Mesendoderm (in vitro differentiated cells): ENCODE results near the gene UBE2R2.

ENCODE experiments used
- DNase-seq: peaks from one replicate; pipeline ENCODE4 v3.0.0; 2013
- H2AK5ac ChIP-seq: 2 replicates; pipeline ENCODE4 v1.6.1; 2013; ENCODE audit warnings: low read length, inconsistent platforms
- H2BK120ac ChIP-seq: 2 replicates; pipeline ENCODE4 v1.6.1; 2013; ENCODE audit warnings: low read depth, mild to moderate bottlenecking, low read length, moderate library complexity, mixed read lengths
- H2BK15ac ChIP-seq: replicated peaks from 2 replicates; pipeline ENCODE4 v1.6.1; 2013; ENCODE audit warnings: low read depth, mild to moderate bottlenecking, moderate library complexity
- H2BK5ac ChIP-seq: 2 replicates; pipeline ENCODE4 v1.6.1; 2013; ENCODE audit warnings: low read length, inconsistent platforms
- H3K18ac ChIP-seq: 2 replicates; pipeline ENCODE4 v1.6.1; 2013; ENCODE audit warnings: mild to moderate bottlenecking, low read length, mixed read lengths
- H3K23ac ChIP-seq: one replicate; pipeline ENCODE4 v1.6.1; 2013; ENCODE audit warnings: low read length
- H3K27ac ChIP-seq: 2 replicates; pipeline ENCODE4 v1.5.1; 2013; ENCODE audit warnings: low read depth, mild to moderate bottlenecking, inconsistent platforms, low read length, moderate library complexity
- H3K27me3 ChIP-seq: 2 replicates; pipeline ENCODE4 v1.6.1; 2013; ENCODE audit warnings: low read length, control low read depth, mild to moderate bottlenecking, inconsistent platforms; ENCODE audit not compliant: insufficient read depth, poor library complexity
- H3K36me3 ChIP-seq: 2 replicates; pipeline ENCODE4 v1.6.1; 2013; ENCODE audit warnings: low read length, inconsistent platforms; ENCODE audit not compliant: control insufficient read depth, insufficient read depth
- H3K4ac ChIP-seq: one replicate; pipeline ENCODE4 v1.6.1; 2013; ENCODE audit warnings: low read depth, mild to moderate bottlenecking, low read length, moderate library complexity
- H3K4me1 ChIP-seq: 2 replicates; pipeline ENCODE4 v1.6.1; 2013; ENCODE audit warnings: low read depth, low read length, inconsistent platforms; ENCODE audit not compliant: control insufficient read depth
- H3K4me2 ChIP-seq: 2 replicates; pipeline ENCODE4 v1.6.1; 2013; ENCODE audit warnings: low read length
- H3K4me3 ChIP-seq: 2 replicates; pipeline ENCODE4 v1.5.1; 2013; ENCODE audit warnings: mild to moderate bottlenecking, low read length
- H3K56ac ChIP-seq: one replicate; pipeline ENCODE4 v1.6.1; 2013; ENCODE audit warnings: low read length
- H3K79me1 ChIP-seq: 2 replicates; pipeline ENCODE4 v1.6.1; 2013; ENCODE audit warnings: low read length, inconsistent platforms
- H3K79me2 ChIP-seq: 2 replicates; pipeline ENCODE4 v1.6.1; 2013; ENCODE audit warnings: mild to moderate bottlenecking, low read length; ENCODE audit not compliant: control insufficient read depth, insufficient read depth
- H3K9ac ChIP-seq: 2 replicates; pipeline ENCODE4 v1.6.1; 2013; ENCODE audit warnings: low read length, inconsistent platforms
- H4K5ac ChIP-seq: one replicate; pipeline ENCODE4 v1.6.1; 2013; ENCODE audit warnings: low read length
- H4K8ac ChIP-seq: one replicate; pipeline ENCODE4 v1.6.1; 2013; ENCODE audit warnings: low read depth, mild to moderate bottlenecking, control low read depth, low read length, moderate library complexity
- WGBS: extraction: QIAGEN DNeasy Blood & Tissue Kit; methylation state at CpG from one replicate; pipeline ENCODE4 v1.1.7; 2013; ENCODE audit warnings: low lambda C conversion rate, missing lambda C conversion rate; ENCODE audit not compliant: insufficient coverage; ENCODE audit errors: extremely low coverage; 5-methylcytosine and 5-hydroxymethylcytosine counted together

UBE2R2 gene

GRCh38 chr9:33917036-33917435, 100.1 kb downstream of the UBE2R2 start:
- no peak overlapping the region for H3K56ac ChIP-seq
- H3K23ac ChIP-seq: no peak overlapping the region
- H3K27me3 ChIP-seq: no peaks in the 10 kb centered on the region
- no peak overlapping the region for H2AK5ac ChIP-seq
- no CpG with 5 or more reads among the region's 9 CpGs for WGBS
- H3K79me1 ChIP-seq: peaks cover 2% of the 10 kb centered on the region
- H3K18ac ChIP-seq: no peak overlapping the region
- no peak overlapping the region for H3K9ac ChIP-seq
- no peak overlapping the region for H2BK5ac ChIP-seq
- no peaks in the 10 kb centered on the region for H3K4me1 ChIP-seq
- H3K4me2 ChIP-seq: no peak overlapping the region
- H4K8ac ChIP-seq: no peak overlapping the region
- no peak for DNase-seq
- no peaks in the 10 kb centered on the region for H3K79me2 ChIP-seq
- no peak overlapping the region for H3K4me3 ChIP-seq
- H3K4ac ChIP-seq: no peak overlapping the region
- H3K27ac ChIP-seq: no peak overlapping the region
- H3K36me3 ChIP-seq: peaks cover 18% of the 10 kb centered on the region
- H2BK15ac ChIP-seq: no peak overlapping the region
- H4K5ac ChIP-seq: no peak overlapping the region
- H2BK120ac ChIP-seq: no peak overlapping the region

- Histone ChIP-seq H2AK5ac (no peak overlapping the region), H3K4me1 (no peaks in the 10 kb centered on the region), H3K4ac (no peak overlapping the region), H2BK120ac (no peak overlapping the region), H3K56ac (no peak overlapping the region), H3K36me3 (peaks cover 33% of the 10 kb centered on the region), H3K18ac (no peak overlapping the region), H3K27me3 (no peaks in the 10 kb centered on the region), H3K79me1 (peaks cover 2% of the 10 kb centered on the region), H2BK15ac (no peak overlapping the region), H3K27ac (no peak overlapping the region), H3K23ac (no peak overlapping the region), H3K4me2 (no peak overlapping the region), H2BK5ac (no peak overlapping the region), H3K79me2 (no peaks in the 10 kb centered on the region), H3K9ac (no peak overlapping the region), H3K4me3 (no peak overlapping the region), H4K8ac (no peak overlapping the region), H4K5ac (no peak overlapping the region)
- no peak for DNase-seq
- no CpG with 5 or more reads among the region's 6 CpGs for WGBS
Measured at GRCh38 chr9:33919276-33919897, 102.4 kb downstream of the UBE2R2 start.

- DNase-seq: peak; percentile 72
- H3K4me3 ChIP-seq: no peak overlapping the region
- no peak overlapping the region for H4K5ac ChIP-seq
- no peaks in the 10 kb centered on the region for H3K4me1 ChIP-seq
- WGBS: no CpG with 5 or more reads among the region's 14 CpGs
- H3K27me3 ChIP-seq: no peaks in the 10 kb centered on the region
- no peak overlapping the region for H2BK120ac ChIP-seq
- no peak overlapping the region for H3K27ac ChIP-seq
- H3K4me2 ChIP-seq: no peak overlapping the region
- H3K79me1 ChIP-seq: peaks cover 4% of the 10 kb centered on the region
- no peak overlapping the region for H3K56ac ChIP-seq
- H2BK15ac ChIP-seq: no peak overlapping the region
- peaks cover 36% of the 10 kb centered on the region for H3K36me3 ChIP-seq
- H3K4ac ChIP-seq: no peak overlapping the region
- no peak overlapping the region for H2AK5ac ChIP-seq
- no peak overlapping the region for H3K18ac ChIP-seq
- no peak overlapping the region for H3K23ac ChIP-seq
- H2BK5ac ChIP-seq: no peak overlapping the region
- H4K8ac ChIP-seq: no peak overlapping the region
- no peaks in the 10 kb centered on the region for H3K79me2 ChIP-seq
- no peak overlapping the region for H3K9ac ChIP-seq
Measured at GRCh38 chr9:33921967-33922895, 105.3 kb downstream of the UBE2R2 start.

- no peak overlapping the region for H3K4me2 ChIP-seq
- H3K4me3 ChIP-seq: no peak overlapping the region
- no peak overlapping the region for H3K27ac ChIP-seq
- no peak overlapping the region for H4K8ac ChIP-seq
- no peak overlapping the region for H3K9ac ChIP-seq
- DNase-seq: no peak
- H3K18ac ChIP-seq: no peak overlapping the region
- H4K5ac ChIP-seq: no peak overlapping the region
- H3K4ac ChIP-seq: no peak overlapping the region
- no peak overlapping the region for H3K56ac ChIP-seq
- no peak overlapping the region for H2AK5ac ChIP-seq
- no CpG with 5 or more reads among the region's 4 CpGs for WGBS
- H3K23ac ChIP-seq: no peak overlapping the region
- no peak overlapping the region for H2BK120ac ChIP-seq
- H2BK5ac ChIP-seq: no peak overlapping the region
- no peaks in the 10 kb centered on the region for H3K27me3 ChIP-seq
- H3K79me1 ChIP-seq: peaks cover 4% of the 10 kb centered on the region
- H3K79me2 ChIP-seq: no peaks in the 10 kb centered on the region
- no peaks in the 10 kb centered on the region for H3K4me1 ChIP-seq
- H3K36me3 ChIP-seq: peaks cover 36% of the 10 kb centered on the region
- H2BK15ac ChIP-seq: no peak overlapping the region
Measured at GRCh38 chr9:33923079-33923478, 106.1 kb downstream of the UBE2R2 start.

- no peak overlapping the region for H3K23ac ChIP-seq
- WGBS: no CpG with 5 or more reads among the region's 14 CpGs
- DNase-seq: no peak
- no peak overlapping the region for H2BK15ac ChIP-seq
- H3K18ac ChIP-seq: no peak overlapping the region
- no peaks in the 10 kb centered on the region for H3K79me2 ChIP-seq
- H4K5ac ChIP-seq: no peak overlapping the region
- no peak overlapping the region for H3K4me3 ChIP-seq
- no peak overlapping the region for H3K56ac ChIP-seq
- H3K9ac ChIP-seq: no peak overlapping the region
- H3K4me2 ChIP-seq: no peak overlapping the region
- peaks cover 3% of the 10 kb centered on the region for H3K79me1 ChIP-seq
- no peak overlapping the region for H2AK5ac ChIP-seq
- H3K27ac ChIP-seq: no peak overlapping the region
- no peak overlapping the region for H3K4ac ChIP-seq
- peaks cover 35% of the 10 kb centered on the region for H3K36me3 ChIP-seq
- no peak overlapping the region for H2BK5ac ChIP-seq
- no peak overlapping the region for H4K8ac ChIP-seq
- no peaks in the 10 kb centered on the region for H3K27me3 ChIP-seq
- H2BK120ac ChIP-seq: no peak overlapping the region
- no peaks in the 10 kb centered on the region for H3K4me1 ChIP-seq
Measured at GRCh38 chr9:33923998-33924701, 107.2 kb downstream of the UBE2R2 start.
